C4-2B (cell line): Measurements from ENCODE around the gene NREP.

Experiments
- H3K27ac ChIP-seq: fragments of 450-650 bp; 2 replicates; pipeline ENCODE4 v1.5.1; 2017
- CTCF ChIP-seq: fragments of 450-650 bp; conservative IDR thresholded peaks from 2 replicates; pipeline ENCODE4 v1.5.1; 2017; ENCODE audit warnings: mild to moderate bottlenecking
- ZFX ChIP-seq: fragments of 450-650 bp; IDR thresholded peaks from 2 replicates; pipeline ENCODE4 v1.6.1; 2017

The NREP gene

GRCh38 chr5:111682121-111682520 is 74.9 kb downstream of the NREP start:
- H3K27ac ChIP-seq = no peak overlapping the region
- TF ChIP-seq CTCF (no peak), ZFX (no peak)

GRCh38 chr5:111681414-111682120 is 75.4 kb downstream of the NREP start:
- TF ChIP-seq CTCF (no peak), ZFX (no peak)
- no peak overlapping the region for H3K27ac ChIP-seq

- H3K27ac ChIP-seq = no peak overlapping the region
- TF ChIP-seq ZFX = no peak
- no peak for TF ChIP-seq CTCF
Observed at GRCh38 chr5:111680737-111681413, 76.1 kb downstream of the NREP start.

- TF ChIP-seq ZFX = no peak
- no peak for TF ChIP-seq CTCF
- no peak overlapping the region for H3K27ac ChIP-seq
Observed at GRCh38 chr5:111679611-111680010, 77.4 kb downstream of the NREP start.
